HepG2 (cell line): ENCODE results near the gene VPS13C. TPM values are rescaled to one million over a fixed set of nuclear protein-coding genes. Genes with fewer than 3 reads are reported as not detected.

Experiments used
- ATAC-seq: fragments of 200-7000 bp; cut with Tn5 transposase; 3 replicates; pipeline ENCODE4 v1.9.1; 2020; ENCODE audit warnings: mild to moderate bottlenecking, moderate library complexity
- BruUV-seq: library from RNA; stranded (reverse); fragments of 400-500 nt; replicated peaks from 2 replicates; lab custom pipeline; 2021; lab: Mats Ljungman, UMichigan
- CTCF ChIA-PET: fragments of 300-600 bp; formaldehyde crosslinking; extraction: SDS; loops from one replicate; lab custom pipeline; 2021; ENCODE audit warnings: low total read pairs, inconsistent platforms, low intra/inter-chr PET ratio; lab: Yijun Ruan, JAX
- POLR2A ChIA-PET: fragments of 350-600 bp; sonication (Branson Sonifier 250); formaldehyde crosslinking; loops from one replicate; lab custom pipeline; 2020; ENCODE audit warnings: antibody characterized with exemption, inconsistent platforms; lab: Yijun Ruan, JAX
- DNase-seq: peaks from one replicate; pipeline ENCODE4 v3.0.0-alpha.2; 2015; ENCODE audit warnings: low spot score
- FAIRE-seq: peaks from 3 replicates; lab custom pipeline; 2011; peaks lifted over from hg19 to GRCh38; lab: Jason Lieb, UNC
- H2AFZ ChIP-seq: one replicate; pipeline ENCODE4 v1.6.1; 2011; ENCODE audit warnings: low read length, inconsistent platforms
- H3K27ac ChIP-seq: fragments of 300-600 bp; 3 replicates; pipeline ENCODE4 v1.8.0; 2011; ENCODE audit warnings: mixed run types, mild to moderate bottlenecking, mixed read lengths, low read length, inconsistent platforms; ENCODE audit not compliant: insufficient read depth; ENCODE audit errors: extremely low read length
- H3K27me3 ChIP-seq, 2 experiments: fragments of 200-600 bp in 1 of 2; 2 replicates in 1 of 2; 3 replicates in 1 of 2; pipeline versions ENCODE4 v1.6.0 to v1.8.0; 2011; ENCODE audit warnings: low read length in 2 of 2, mild to moderate bottlenecking in 2 of 2, moderate library complexity in 2 of 2, inconsistent platforms in 1 of 2; ENCODE audit not compliant: insufficient read depth in 2 of 2, control insufficient read depth in 1 of 2
- H3K36me3 ChIP-seq, 2 experiments: fragments of 200-600 bp in 1 of 2; replicated peaks in 1 of 2; 2 replicates in 1 of 2; 3 replicates in 1 of 2; pipeline versions ENCODE4 v1.5.1 to v1.8.0; 2011; ENCODE audit warnings: low read length in 2 of 2, inconsistent platforms in 1 of 2; ENCODE audit not compliant: insufficient read depth in 2 of 2, control insufficient read depth in 1 of 2
- H3K4me1 ChIP-seq: 2 replicates; pipeline ENCODE4 v1.5.1; 2012; ENCODE audit warnings: low read length, inconsistent platforms; ENCODE audit not compliant: insufficient read depth
- H3K4me2 ChIP-seq: 2 replicates; pipeline ENCODE4 v1.6.0; 2011; ENCODE audit warnings: low read depth, low read length, inconsistent platforms
- H3K4me3 ChIP-seq, 3 experiments: fragments of 200-600 bp in 1 of 3; sonication (generic), shearing (Covaris generic) in 1 of 3; replicated peaks in 1 of 3; 2 replicates each; pipeline ENCODE4 v1.5.1; 2011 to 2016; ENCODE audit warnings: low read length in 3 of 3, inconsistent platforms in 2 of 3, low read depth in 2 of 3, mild to moderate bottlenecking in 2 of 3, control low read depth in 1 of 3, mixed read lengths in 1 of 3; ENCODE audit not compliant: insufficient read depth in 1 of 3
- H3K79me2 ChIP-seq: one replicate; pipeline ENCODE4 v1.6.1; 2011; ENCODE audit warnings: low read length, inconsistent platforms; ENCODE audit not compliant: insufficient read depth
- H3K9ac ChIP-seq: 2 replicates; pipeline ENCODE4 v1.6.0; 2011; ENCODE audit warnings: mild to moderate bottlenecking, low read depth, low read length, inconsistent platforms; ENCODE audit not compliant: insufficient read depth
- H3K9me3 ChIP-seq: 2 replicates; pipeline ENCODE4 v1.5.1; 2012; ENCODE audit warnings: mild to moderate bottlenecking, low read length
- H4K20me1 ChIP-seq: 2 replicates; pipeline ENCODE4 v1.6.0; 2011; ENCODE audit warnings: inconsistent platforms, mild to moderate bottlenecking, low read length, moderate library complexity; ENCODE audit not compliant: insufficient read depth
- ETS1 ChIP-seq: sonication (generic); formaldehyde crosslinking; IDR thresholded peaks from 2 replicates; pipeline ENCODE4 v1.4.0; 2020; ENCODE audit warnings: missing genetic modification reagents
- GPN1 ChIP-seq: sonication (generic); formaldehyde crosslinking; IDR thresholded peaks from 2 replicates; pipeline ENCODE4 v1.5.1; 2020; ENCODE audit warnings: missing genetic modification reagents, borderline replicate concordance
- HMGA1 ChIP-seq: sonication (generic); formaldehyde crosslinking; conservative IDR thresholded peaks from 2 replicates; pipeline ENCODE4 v1.4.0; 2020; ENCODE audit warnings: missing genetic modification reagents
- RFX5 ChIP-seq: IDR thresholded peaks from 2 replicates; pipeline ENCODE4 v1.6.1; 2011; ENCODE audit warnings: low read depth, low read length, improper control_type of control experiment
- SNAPC2 ChIP-seq: sonication (generic); formaldehyde crosslinking; IDR thresholded peaks from 2 replicates; pipeline ENCODE4 v1.8.1; 2022; ENCODE audit warnings: mild to moderate bottlenecking, missing genetic modification reagents
- TRIM24 ChIP-seq: sonication (generic); formaldehyde crosslinking; IDR thresholded peaks from 2 replicates; pipeline ENCODE4 v1.8.0; 2022; ENCODE audit warnings: mild to moderate bottlenecking, missing genetic modification reagents
- ZBED4 ChIP-seq: sonication (generic); formaldehyde crosslinking; IDR thresholded peaks from 2 replicates; pipeline ENCODE4 v1.4.0; 2020; ENCODE audit warnings: missing genetic modification reagents, borderline replicate concordance
- ZFP1 ChIP-seq: IDR thresholded peaks from 2 replicates; pipeline ENCODE4 v1.6.1; 2016
- ZNF558 ChIP-seq: sonication (generic); formaldehyde crosslinking; IDR thresholded peaks from 2 replicates; pipeline ENCODE4 v1.9.0; 2022; ENCODE audit warnings: mild to moderate bottlenecking, missing genetic modification reagents, borderline replicate concordance
- ZNF784 ChIP-seq: sonication (generic); formaldehyde crosslinking; IDR thresholded peaks from 2 replicates; pipeline ENCODE4 v1.5.1; 2020; ENCODE audit warnings: missing genetic modification reagents, mild to moderate bottlenecking, borderline replicate concordance
- WGBS: methylation state at CpG from one replicate; pipeline ENCODE4 v1.1.6; 2017; ENCODE audit warnings: low lambda C conversion rate; 5-methylcytosine and 5-hydroxymethylcytosine counted together
- in situ Hi-C: cut with HindIII; loops from 2 replicates; pipeline ENCODE4 v1.10.0; 2017; ENCODE audit warnings: low pct_unique_long_range_greater_than_20kb; ENCODE audit not compliant: extremely low pct_ligation_motif_present
- intact Hi-C: fragments of 100-400 bp; cut with micrococcal nuclease; formaldehyde crosslinking; loops from one replicate; pipeline ENCODE4 v1.10.0; 2022; ENCODE audit not compliant: unreplicated experiment
- polyA plus RNA-seq, 8 experiments: library from polyadenylated mRNA; depleted of rRNA in 3 of 8; stranded (reverse) in 7 of 8; unstranded in 1 of 8; fragments of >200 nt; fragmentation: Illumina TruSeq in 4 of 8; extraction: Trizol in 4 of 8; gene quantifications; 2 replicates each; pipeline versions ENCODE4 v1.2.1 to v1.2.3, GENCODE V29; 2011 to 2016; ENCODE audit warnings: low read depth in 4 of 8, missing spikeins in 1 of 8, mixed read lengths in 1 of 8; ENCODE audit not compliant: insufficient read depth in 1 of 8
- total RNA-seq, 5 experiments: library from RNA; depleted of rRNA; stranded (reverse); fragments of >200 nt; fragmentation: Illumina TruSeq; extraction: Trizol; gene quantifications; 2 replicates each; pipeline ENCODE4 v1.2.3, GENCODE V29; 2016; ENCODE audit warnings: low read depth in 1 of 5
- TF ChIP-seq, protein P1 (sequence below): sonication (generic); formaldehyde crosslinking; IDR thresholded peaks from 2 replicates; pipeline ENCODE4 v1.9.0; 2021; ENCODE audit warnings: missing genetic modification reagents, mild to moderate bottlenecking, borderline replicate concordance
- TF ChIP-seq, protein P2 (sequence below): sonication (generic); formaldehyde crosslinking; IDR thresholded peaks from 2 replicates; pipeline ENCODE4 v1.4.0; 2020; ENCODE audit warnings: missing genetic modification reagents, borderline replicate concordance

The VPS13C gene
- total and polyA plus RNA-seq, 2 of the 13 experiments (the other 11 are each of a cell fraction or from before 2014, with no cell fraction given) = 10.9 to 26.8 TPM

DNA sequence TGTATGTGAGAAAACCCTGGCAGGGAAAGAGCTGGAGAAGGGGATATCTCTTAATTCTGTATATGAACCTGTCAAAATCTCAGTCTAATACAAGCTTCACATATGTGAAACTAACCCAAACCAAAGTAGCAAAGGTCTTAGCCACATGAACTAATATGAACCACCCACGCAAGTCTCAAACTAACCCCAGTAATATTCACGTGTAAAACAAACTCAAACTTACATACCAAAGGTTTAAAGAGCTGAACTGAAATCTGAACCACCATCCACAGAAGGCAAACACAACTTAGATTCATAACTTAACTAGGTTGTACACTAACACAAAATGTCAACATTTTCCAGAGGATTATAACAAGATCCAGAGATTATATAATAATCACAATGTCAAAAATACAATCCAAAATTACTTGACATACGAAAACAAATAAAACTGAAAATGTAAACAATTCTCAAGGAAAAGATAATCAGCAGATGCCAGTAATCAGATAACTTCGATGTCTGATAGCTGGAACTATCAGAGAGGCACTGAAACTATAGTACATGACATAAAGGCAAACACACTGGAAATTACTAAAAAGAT, 64.1 kb downstream of the VPS13C start:
- Histone ChIP-seq H3K9ac (no peak overlapping the region), H3K4me2 (no peak overlapping the region), H3K36me3 (peaks cover 2 to 8% of the 10 kb centered on the region in 2 experiments; a peak in 1 of 5 replicates), H3K4me1 (no peaks in the 10 kb centered on the region), H4K20me1 (no peaks in the 10 kb centered on the region), H3K9me3 (no peaks in the 10 kb centered on the region), H2AFZ (no peak overlapping the region), H3K79me2 (no peaks in the 10 kb centered on the region), H3K27ac (no peak overlapping the region), H3K4me3 (no peak overlapping the region), H3K27me3 (no peaks in the 10 kb centered on the region)
- ATAC-seq (no peak), DNase-seq (no peak), FAIRE-seq (no peak)
- 98% methylated on average over 4 of the region's 4 CpGs for WGBS
- in situ Hi-C loops (no loop called here), intact Hi-C loops (no loop called here)
- ChIA-PET CTCF (no interaction called here), POLR2A (no interaction called here)
- BruUV-seq = no TSS peak
- no peak for TF ChIP-seq SNAPC2
- TF ChIP-seq ETS1 (CRISPR knock-in tag) = no peak
- no peak for TF ChIP-seq ZFP1 (CRISPR knock-in tag)
- TF ChIP-seq GPN1 (CRISPR knock-in tag) = no peak
- TF ChIP-seq, protein P1, sequence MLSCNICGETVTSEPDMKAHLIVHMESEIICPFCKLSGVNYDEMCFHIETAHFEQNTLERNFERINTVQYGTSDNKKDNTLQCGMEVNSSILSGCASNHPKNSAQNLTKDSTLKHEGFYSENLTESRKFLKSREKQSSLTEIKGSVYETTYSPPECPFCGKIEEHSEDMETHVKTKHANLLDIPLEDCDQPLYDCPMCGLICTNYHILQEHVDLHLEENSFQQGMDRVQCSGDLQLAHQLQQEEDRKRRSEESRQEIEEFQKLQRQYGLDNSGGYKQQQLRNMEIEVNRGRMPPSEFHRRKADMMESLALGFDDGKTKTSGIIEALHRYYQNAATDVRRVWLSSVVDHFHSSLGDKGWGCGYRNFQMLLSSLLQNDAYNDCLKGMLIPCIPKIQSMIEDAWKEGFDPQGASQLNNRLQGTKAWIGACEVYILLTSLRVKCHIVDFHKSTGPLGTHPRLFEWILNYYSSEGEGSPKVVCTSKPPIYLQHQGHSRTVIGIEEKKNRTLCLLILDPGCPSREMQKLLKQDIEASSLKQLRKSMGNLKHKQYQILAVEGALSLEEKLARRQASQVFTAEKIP = no peak
- TF ChIP-seq ZNF784 (CRISPR knock-in tag) = no peak
- TF ChIP-seq RFX5 = no peak
- TF ChIP-seq TRIM24 (CRISPR knock-in tag) = no peak
- TF ChIP-seq, protein P2, sequence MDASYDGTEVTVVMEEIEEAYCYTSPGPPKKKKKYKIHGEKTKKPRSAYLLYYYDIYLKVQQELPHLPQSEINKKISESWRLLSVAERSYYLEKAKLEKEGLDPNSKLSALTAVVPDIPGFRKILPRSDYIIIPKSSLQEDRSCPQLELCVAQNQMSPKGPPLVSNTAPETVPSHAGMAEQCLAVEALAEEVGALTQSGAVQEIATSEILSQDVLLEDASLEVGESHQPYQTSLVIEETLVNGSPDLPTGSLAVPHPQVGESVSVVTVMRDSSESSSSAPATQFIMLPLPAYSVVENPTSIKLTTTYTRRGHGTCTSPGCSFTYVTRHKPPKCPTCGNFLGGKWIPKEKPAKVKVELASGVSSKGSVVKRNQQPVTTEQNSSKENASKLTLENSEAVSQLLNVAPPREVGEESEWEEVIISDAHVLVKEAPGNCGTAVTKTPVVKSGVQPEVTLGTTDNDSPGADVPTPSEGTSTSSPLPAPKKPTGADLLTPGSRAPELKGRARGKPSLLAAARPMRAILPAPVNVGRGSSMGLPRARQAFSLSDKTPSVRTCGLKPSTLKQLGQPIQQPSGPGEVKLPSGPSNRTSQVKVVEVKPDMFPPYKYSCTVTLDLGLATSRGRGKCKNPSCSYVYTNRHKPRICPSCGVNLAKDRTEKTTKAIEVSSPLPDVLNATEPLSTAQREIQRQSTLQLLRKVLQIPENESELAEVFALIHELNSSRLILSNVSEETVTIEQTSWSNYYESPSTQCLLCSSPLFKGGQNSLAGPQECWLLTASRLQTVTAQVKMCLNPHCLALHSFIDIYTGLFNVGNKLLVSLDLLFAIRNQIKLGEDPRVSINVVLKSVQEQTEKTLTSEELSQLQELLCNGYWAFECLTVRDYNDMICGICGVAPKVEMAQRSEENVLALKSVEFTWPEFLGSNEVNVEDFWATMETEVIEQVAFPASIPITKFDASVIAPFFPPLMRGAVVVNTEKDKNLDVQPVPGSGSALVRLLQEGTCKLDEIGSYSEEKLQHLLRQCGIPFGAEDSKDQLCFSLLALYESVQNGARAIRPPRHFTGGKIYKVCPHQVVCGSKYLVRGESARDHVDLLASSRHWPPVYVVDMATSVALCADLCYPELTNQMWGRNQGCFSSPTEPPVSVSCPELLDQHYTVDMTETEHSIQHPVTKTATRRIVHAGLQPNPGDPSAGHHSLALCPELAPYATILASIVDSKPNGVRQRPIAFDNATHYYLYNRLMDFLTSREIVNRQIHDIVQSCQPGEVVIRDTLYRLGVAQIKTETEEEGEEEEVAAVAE (CRISPR knock-in tag) = no peak
- no peak for TF ChIP-seq ZBED4 (CRISPR knock-in tag)
- TF ChIP-seq HMGA1 (CRISPR knock-in tag) = no peak
- no peak for TF ChIP-seq ZNF558 (CRISPR knock-in tag)
